ENCODE results near the gene KCNB1.

DNA sequence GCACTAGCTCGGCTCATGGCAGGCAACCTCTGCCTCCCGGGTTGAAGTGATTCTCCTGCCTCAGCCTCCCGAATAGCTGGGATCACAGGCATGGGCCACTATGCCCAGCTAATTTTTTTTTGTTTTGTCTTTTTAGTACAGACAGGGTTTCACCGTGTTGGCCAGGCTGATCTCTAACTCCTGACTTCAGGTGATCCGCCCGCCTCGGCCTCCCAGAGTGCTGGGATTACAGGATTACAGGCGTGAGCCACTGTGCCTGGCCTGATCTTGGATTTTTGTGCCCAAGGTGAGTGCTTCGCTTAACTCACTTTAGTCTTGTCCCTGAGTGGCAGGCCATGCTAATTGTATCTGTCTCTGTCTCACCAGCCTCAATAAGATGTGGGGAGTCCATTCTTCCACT is 78.6 kb downstream of the KCNB1 start:
- TF ChIP-seq, protein P1, sequence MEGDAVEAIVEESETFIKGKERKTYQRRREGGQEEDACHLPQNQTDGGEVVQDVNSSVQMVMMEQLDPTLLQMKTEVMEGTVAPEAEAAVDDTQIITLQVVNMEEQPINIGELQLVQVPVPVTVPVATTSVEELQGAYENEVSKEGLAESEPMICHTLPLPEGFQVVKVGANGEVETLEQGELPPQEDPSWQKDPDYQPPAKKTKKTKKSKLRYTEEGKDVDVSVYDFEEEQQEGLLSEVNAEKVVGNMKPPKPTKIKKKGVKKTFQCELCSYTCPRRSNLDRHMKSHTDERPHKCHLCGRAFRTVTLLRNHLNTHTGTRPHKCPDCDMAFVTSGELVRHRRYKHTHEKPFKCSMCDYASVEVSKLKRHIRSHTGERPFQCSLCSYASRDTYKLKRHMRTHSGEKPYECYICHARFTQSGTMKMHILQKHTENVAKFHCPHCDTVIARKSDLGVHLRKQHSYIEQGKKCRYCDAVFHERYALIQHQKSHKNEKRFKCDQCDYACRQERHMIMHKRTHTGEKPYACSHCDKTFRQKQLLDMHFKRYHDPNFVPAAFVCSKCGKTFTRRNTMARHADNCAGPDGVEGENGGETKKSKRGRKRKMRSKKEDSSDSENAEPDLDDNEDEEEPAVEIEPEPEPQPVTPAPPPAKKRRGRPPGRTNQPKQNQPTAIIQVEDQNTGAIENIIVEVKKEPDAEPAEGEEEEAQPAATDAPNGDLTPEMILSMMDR (IDR thresholded peaks at IDR 0.05; ENCODE audit: insufficient read depth, low read length), result no peak
- TF ChIP-seq, protein P2, sequence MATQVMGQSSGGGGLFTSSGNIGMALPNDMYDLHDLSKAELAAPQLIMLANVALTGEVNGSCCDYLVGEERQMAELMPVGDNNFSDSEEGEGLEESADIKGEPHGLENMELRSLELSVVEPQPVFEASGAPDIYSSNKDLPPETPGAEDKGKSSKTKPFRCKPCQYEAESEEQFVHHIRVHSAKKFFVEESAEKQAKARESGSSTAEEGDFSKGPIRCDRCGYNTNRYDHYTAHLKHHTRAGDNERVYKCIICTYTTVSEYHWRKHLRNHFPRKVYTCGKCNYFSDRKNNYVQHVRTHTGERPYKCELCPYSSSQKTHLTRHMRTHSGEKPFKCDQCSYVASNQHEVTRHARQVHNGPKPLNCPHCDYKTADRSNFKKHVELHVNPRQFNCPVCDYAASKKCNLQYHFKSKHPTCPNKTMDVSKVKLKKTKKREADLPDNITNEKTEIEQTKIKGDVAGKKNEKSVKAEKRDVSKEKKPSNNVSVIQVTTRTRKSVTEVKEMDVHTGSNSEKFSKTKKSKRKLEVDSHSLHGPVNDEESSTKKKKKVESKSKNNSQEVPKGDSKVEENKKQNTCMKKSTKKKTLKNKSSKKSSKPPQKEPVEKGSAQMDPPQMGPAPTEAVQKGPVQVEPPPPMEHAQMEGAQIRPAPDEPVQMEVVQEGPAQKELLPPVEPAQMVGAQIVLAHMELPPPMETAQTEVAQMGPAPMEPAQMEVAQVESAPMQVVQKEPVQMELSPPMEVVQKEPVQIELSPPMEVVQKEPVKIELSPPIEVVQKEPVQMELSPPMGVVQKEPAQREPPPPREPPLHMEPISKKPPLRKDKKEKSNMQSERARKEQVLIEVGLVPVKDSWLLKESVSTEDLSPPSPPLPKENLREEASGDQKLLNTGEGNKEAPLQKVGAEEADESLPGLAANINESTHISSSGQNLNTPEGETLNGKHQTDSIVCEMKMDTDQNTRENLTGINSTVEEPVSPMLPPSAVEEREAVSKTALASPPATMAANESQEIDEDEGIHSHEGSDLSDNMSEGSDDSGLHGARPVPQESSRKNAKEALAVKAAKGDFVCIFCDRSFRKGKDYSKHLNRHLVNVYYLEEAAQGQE (IDR thresholded peaks at IDR 0.05; ENCODE audit: insufficient replicate concordance, low read depth), result no peak
- TF ChIP-seq SPI1 (IDR thresholded peaks at IDR 0.05; ENCODE audit: borderline replicate concordance, low read depth), result no peak
- no peak for TF ChIP-seq GABPA (IDR thresholded peaks at IDR 0.05; ENCODE audit: low read depth)
- TF ChIP-seq POLR2AphosphoS5 (IDR thresholded peaks at IDR 0.05; ENCODE audit: low read depth), result no peak

All from HL-60 (cell line).